H1 (cell line): ENCODE results near the gene RPS6KC1. TPM values are rescaled to one million over a fixed set of nuclear protein-coding genes. Genes with fewer than 3 reads are reported as not detected.

Source experiments
- CTCF ChIA-PET: fragments of 300-600 bp; sonication (Branson Sonifier 250); formaldehyde crosslinking; loops from one replicate; lab custom pipeline; 2021; ENCODE audit not compliant: partially characterized antibody; lab: Charles Lee
- POLR2A ChIA-PET: fragments of 300-600 bp; sonication (Branson Sonifier 250); formaldehyde crosslinking; loops from one replicate; lab custom pipeline; 2021; ENCODE audit warnings: inconsistent platforms; ENCODE audit not compliant: partially characterized antibody; lab: Charles Lee
- DNase-seq, 2 experiments: peaks; one replicate each; pipeline versions ENCODE4 v3.0.0 to v3.0.0-alpha.2; 2010 to 2022; ENCODE audit warnings: low spot score in 2 of 2, low read depth in 1 of 2, mixed read lengths in 1 of 2
- FAIRE-seq: peaks from 2 replicates; lab custom pipeline; 2011; peaks lifted over from hg19 to GRCh38; lab: Jason Lieb, UNC
- H2AFZ ChIP-seq: 2 replicates; pipeline ENCODE4 v1.8.1; 2012; ENCODE audit warnings: low read length, inconsistent platforms
- H2AK5ac ChIP-seq: 2 replicates; pipeline ENCODE4 v1.6.1; 2013; ENCODE audit warnings: low read depth, low read length
- H2BK120ac ChIP-seq: replicated peaks from 2 replicates; pipeline ENCODE3; 2013; ENCODE audit warnings: low read depth, low read length, inconsistent platforms
- H2BK12ac ChIP-seq: 2 replicates; pipeline ENCODE4 v1.6.1; 2013; ENCODE audit warnings: low read depth, low read length
- H2BK15ac ChIP-seq: 2 replicates; pipeline ENCODE4 v1.6.1; 2013; ENCODE audit warnings: low read length
- H2BK20ac ChIP-seq: 2 replicates; pipeline ENCODE4 v1.6.1; 2013; ENCODE audit warnings: low read length
- H2BK5ac ChIP-seq: 2 replicates; pipeline ENCODE4 v1.6.1; 2013; ENCODE audit warnings: low read depth, low read length
- H3K14ac ChIP-seq: 2 replicates; pipeline ENCODE4 v1.6.1; 2013; ENCODE audit warnings: inconsistent platforms; ENCODE audit not compliant: insufficient read length
- H3K18ac ChIP-seq: 2 replicates; pipeline ENCODE4 v1.6.1; 2013; ENCODE audit warnings: low read length; ENCODE audit errors: extremely low read depth
- H3K23ac ChIP-seq: 2 replicates; pipeline ENCODE4 v1.6.1; 2013; ENCODE audit warnings: inconsistent platforms; ENCODE audit not compliant: insufficient read length
- H3K23me2 ChIP-seq: 2 replicates; pipeline ENCODE4 v1.6.1; 2013; ENCODE audit warnings: low read depth, low read length
- H3K27ac ChIP-seq: 2 replicates; pipeline ENCODE4 v1.6.1; 2011; ENCODE audit warnings: low read depth, low read length, inconsistent platforms
- H3K27me3 ChIP-seq, 4 experiments: replicated peaks in 1 of 4; 1 replicate in 1 of 4; 2 replicates in 3 of 4; pipeline versions ENCODE4 v1.6.1 to v1.8.1; 2011 to 2013; ENCODE audit warnings: low read length in 3 of 4, mild to moderate bottlenecking in 3 of 4, inconsistent platforms in 2 of 4, mixed read lengths in 2 of 4, moderate library complexity in 1 of 4; ENCODE audit not compliant: control insufficient read depth in 3 of 4, insufficient read depth in 3 of 4; ENCODE audit errors: extremely low read depth in 1 of 4
- H3K36me3 ChIP-seq, 4 experiments: 2 replicates each; pipeline versions ENCODE4 v1.6.1 to v1.8.1; 2011 to 2013; ENCODE audit warnings: mild to moderate bottlenecking in 4 of 4, low read length in 3 of 4, moderate library complexity in 2 of 4, control low read depth in 1 of 4, inconsistent platforms in 1 of 4; ENCODE audit not compliant: insufficient read depth in 4 of 4, control insufficient read depth in 2 of 4
- H3K4ac ChIP-seq: replicated peaks from 2 replicates; pipeline ENCODE3; 2013; ENCODE audit warnings: low read length, low read depth, mixed read lengths, inconsistent platforms; ENCODE audit not compliant: insufficient read length
- H3K4me1 ChIP-seq, 4 experiments: replicated peaks in 1 of 4; 1 replicate in 1 of 4; 2 replicates in 3 of 4; pipeline versions ENCODE4 v1.6.1 to v1.8.1; 2011 to 2013; ENCODE audit warnings: low read length in 3 of 4, inconsistent platforms in 2 of 4, mixed read lengths in 1 of 4; ENCODE audit not compliant: insufficient read depth in 4 of 4, control insufficient read depth in 3 of 4
- H3K4me2 ChIP-seq, 2 experiments: 2 replicates each; pipeline versions ENCODE4 v1.6.1 to v1.8.1; 2011 to 2013; ENCODE audit warnings: low read depth in 2 of 2, low read length in 2 of 2, control low read depth in 1 of 2, inconsistent platforms in 1 of 2, mild to moderate bottlenecking in 1 of 2; ENCODE audit not compliant: insufficient read depth in 1 of 2
- H3K4me3 ChIP-seq, 4 experiments: fragments of 200-600, 300-600 bp in 1 of 4; sonication (generic), shearing (Covaris generic), sonication (Bioruptor Twin) in 1 of 4; 2 replicates each; pipeline versions ENCODE4 v1.5.1 to v1.8.1; 2011 to 2016; ENCODE audit warnings: low read length in 4 of 4, low read depth in 3 of 4, control low read depth in 2 of 4, inconsistent platforms in 2 of 4, mild to moderate bottlenecking in 2 of 4, mixed read lengths in 1 of 4, moderate library complexity in 1 of 4; ENCODE audit not compliant: insufficient read depth in 2 of 4; ENCODE audit errors: extremely low read depth in 1 of 4
- H3K56ac ChIP-seq: replicated peaks from 2 replicates; pipeline ENCODE3; 2013; ENCODE audit warnings: low read depth, mild to moderate bottlenecking, mixed read lengths, low read length, inconsistent platforms; ENCODE audit not compliant: insufficient read length
- H3K79me1 ChIP-seq: 2 replicates; pipeline ENCODE4 v1.6.1; 2013; ENCODE audit warnings: low read depth, low read length, control low read depth
- H3K79me2 ChIP-seq, 2 experiments: 2 replicates each; pipeline versions ENCODE4 v1.6.1 to v1.8.1; 2012 to 2013; ENCODE audit warnings: low read length in 2 of 2, mild to moderate bottlenecking in 2 of 2, inconsistent platforms in 1 of 2; ENCODE audit not compliant: insufficient read depth in 2 of 2, control insufficient read depth in 1 of 2
- H3K9ac ChIP-seq, 4 experiments: replicated peaks in 1 of 4; 1 replicate in 1 of 4; 2 replicates in 3 of 4; pipeline versions ENCODE4 v1.6.1 to v1.8.1; 2011 to 2013; ENCODE audit warnings: low read depth in 3 of 4, low read length in 3 of 4, control low read depth in 2 of 4, mild to moderate bottlenecking in 2 of 4, moderate library complexity in 2 of 4, inconsistent platforms in 1 of 4; ENCODE audit errors: extremely low read depth in 1 of 4
- H3K9me3 ChIP-seq, 2 experiments: 2 replicates each; pipeline versions ENCODE4 v1.6.1 to v1.8.1; 2012 to 2013; ENCODE audit warnings: mild to moderate bottlenecking in 2 of 2, moderate library complexity in 2 of 2, control low read depth in 1 of 2, inconsistent platforms in 1 of 2, low read depth in 1 of 2, low read length in 1 of 2, mixed read lengths in 1 of 2; ENCODE audit not compliant: insufficient read depth in 2 of 2
- H4K20me1 ChIP-seq, 2 experiments: replicated peaks in 1 of 2; 2 replicates each; pipeline versions ENCODE3 to v1.8.1; 2011 to 2013; ENCODE audit warnings: inconsistent platforms in 2 of 2, low read length in 2 of 2, mild to moderate bottlenecking in 1 of 2; ENCODE audit not compliant: insufficient read depth in 2 of 2, control insufficient read depth in 1 of 2
- H4K5ac ChIP-seq: 2 replicates; pipeline ENCODE4 v1.6.1; 2013; ENCODE audit warnings: low read length, low read depth, mixed read lengths, inconsistent platforms; ENCODE audit not compliant: insufficient read length
- H4K8ac ChIP-seq: 2 replicates; pipeline ENCODE4 v1.8.0; 2013; ENCODE audit warnings: mild to moderate bottlenecking, moderate library complexity, low read length, inconsistent platforms; ENCODE audit not compliant: insufficient read depth; ENCODE audit errors: extremely low read depth
- H4K91ac ChIP-seq: replicated peaks from 2 replicates; pipeline ENCODE3; 2013; ENCODE audit warnings: low read length, mixed read lengths, inconsistent platforms; ENCODE audit not compliant: insufficient read length
- ATF2 ChIP-seq: IDR thresholded peaks from 2 replicates; pipeline ENCODE4 v1.6.1; 2012; ENCODE audit warnings: low read length, inconsistent platforms
- EZH2 ChIP-seq: fragments of 200-600 bp; sonication (generic); IDR thresholded peaks from 2 replicates; pipeline ENCODE4 v1.7.1; 2012; ENCODE audit warnings: low read depth, mild to moderate bottlenecking, moderate library complexity, low read length, inconsistent platforms; ENCODE audit not compliant: severe bottlenecking
- POLR2A ChIP-seq, 2 experiments: IDR thresholded peaks; 1 replicate in 1 of 2; 2 replicates in 1 of 2; pipeline ENCODE4 v1.6.1; 2011; ENCODE audit warnings: low read depth in 2 of 2, low read length in 2 of 2, mild to moderate bottlenecking in 2 of 2; ENCODE audit errors: control extremely low read depth in 1 of 2
- RXRA ChIP-seq: IDR thresholded peaks from 2 replicates; pipeline ENCODE4 v1.6.1; 2011; ENCODE audit warnings: low read depth, mild to moderate bottlenecking, low read length, moderate library complexity; ENCODE audit not compliant: insufficient read depth
- SUZ12 ChIP-seq: fragments of 200-600 bp; sonication (generic); IDR thresholded peaks from 2 replicates; pipeline ENCODE4 v1.6.1; 2012; ENCODE audit warnings: mild to moderate bottlenecking, inconsistent platforms, low read length, moderate library complexity, mixed read lengths
- WGBS, 2 experiments: shearing (Covaris generic) in 1 of 2; methylation state at CpG; one replicate each; pipeline versions ENCODE4 v1.1.6 to v1.1.7; 2013 to 2015; ENCODE audit warnings: low lambda C conversion rate in 2 of 2, mixed read lengths in 2 of 2, inconsistent platforms in 1 of 2, low coverage in 1 of 2, missing lambda C conversion rate in 1 of 2; ENCODE audit not compliant: insufficient replicate concordance in 2 of 2, insufficient coverage in 1 of 2, insufficient read length in 1 of 2; ENCODE audit errors: extremely low coverage in 1 of 2, missing lambda C conversion rate in 1 of 2; 5-methylcytosine and 5-hydroxymethylcytosine counted together
- polyA plus RNA-seq, 7 experiments: library from polyadenylated mRNA; depleted of rRNA in 3 of 7; stranded (reverse) in 5 of 7; unstranded in 2 of 7; fragments of >200 nt in 5 of 7; fragments of 200-250 nt in 2 of 7; gene quantifications; 1 replicate in 5 of 7; 2 replicates in 1 of 7; 4 replicates in 1 of 7; pipeline versions ENCODE4 v1.2.1 to v1.2.3, GENCODE V29; 2011 to 2013; ENCODE audit warnings: missing spikeins in 2 of 7, mixed read lengths in 2 of 7
- total RNA-seq: library from RNA; stranded (reverse); fragmentation: NEBNext Ultra II Directional; extraction: Animal tissue kit (Norgen Biotek cat#: 25700); gene quantifications from 2 replicates; pipeline ENCODE4 v1.2.1, GENCODE V29; 2021

Gene RPS6KC1
- total and polyA plus RNA-seq, 2 of the 8 experiments (the other 6 are each of a cell fraction or from before 2014, with no cell fraction given) = 4.9 to 17.6 TPM

- 92% methylated on average over 3 of the region's 5 CpGs; no CpG with 5 or more reads in 1 of the 2 experiments for WGBS, 2 experiments
- FAIRE-seq = no peak
- H3K4me1 ChIP-seq = 0 out of 7 replicates have a peak, but pooled peaks cover 0 to 2% (median 0%) of the 10 kb centered on the region in 4 experiments
- no peak for TF ChIP-seq POLR2A (IDR thresholded peaks at IDR 0.05; ENCODE audit: control extremely low read depth in 1 of 2, low read depth in 2 of 2, low read length in 2 of 2)
- TF ChIP-seq EZH2 = no peak
- no peak for TF ChIP-seq SUZ12
- TF ChIP-seq RXRA = no peak
- TF ChIP-seq ATF2 = no peak
These were observed 6.4 kb downstream of the RPS6KC1 start for GRCh38 chr1:213057264-213058059.

More at GRCh38 chr1:213057264-213058059, 6.4 kb downstream of the RPS6KC1 start:
- ChIA-PET CTCF (interaction anchor here (0.9 kb wide), 1 partner anchor 12 kb away, joined by 4 read pairs; no protein-coding TSS in a partner anchor), POLR2A (no interaction called here)
- H3K23ac ChIP-seq = no peak overlapping the region
- no peak overlapping the region for H4K5ac ChIP-seq
- H4K91ac ChIP-seq = no peak overlapping the region
- H2BK15ac ChIP-seq = no peak overlapping the region
- H3K23me2 ChIP-seq = no peaks in the 10 kb centered on the region
- no peak overlapping the region for H2BK12ac ChIP-seq
- no peak for DNase-seq
- H3K4me3 ChIP-seq = no peak overlapping the region
- H3K36me3 ChIP-seq = no peaks in the 10 kb centered on the region
- no peak overlapping the region for H3K4me2 ChIP-seq
- no peak overlapping the region for H2AK5ac ChIP-seq
- H3K9me3 ChIP-seq = no peaks in the 10 kb centered on the region
- no peak overlapping the region for H3K9ac ChIP-seq
- H3K79me2 ChIP-seq = peaks cover 0 to 51% of the 10 kb centered on the region in 2 experiments; a peak in 2 of 4 replicates
- no peak overlapping the region for H2BK5ac ChIP-seq
- no peak overlapping the region for H3K56ac ChIP-seq
- peaks cover 0 to 3% of the 10 kb centered on the region in 2 experiments for H4K20me1 ChIP-seq
- no peak overlapping the region for H3K14ac ChIP-seq
- H2AFZ ChIP-seq = no peak overlapping the region
- no peak overlapping the region for H3K4ac ChIP-seq
- no peak overlapping the region for H2BK20ac ChIP-seq
- H3K79me1 ChIP-seq = no peaks in the 10 kb centered on the region; the same call in 1 of the 2 replicates
- H3K27ac ChIP-seq = no peak overlapping the region
- H2BK120ac ChIP-seq = no peak overlapping the region
- no peak overlapping the region for H3K18ac ChIP-seq
- H3K27me3 ChIP-seq = no peaks in the 10 kb centered on the region
- H4K8ac ChIP-seq = no peak overlapping the region
